PC-9 (cell line): ENCODE data around the gene IMP3. TPM values are rescaled to one million over a fixed set of nuclear protein-coding genes. Genes with fewer than 3 reads are reported as not detected.
A peak's percentile ranks its signal among the peaks of the same experiment; 100 is the strongest.

ENCODE experiments used
- BruUV-seq: library from RNA; stranded (reverse); fragments of 400-500 nt; replicated peaks from 2 replicates; lab custom pipeline; 2021; lab: Mats Ljungman, UMichigan
- CTCF ChIA-PET: fragments of 300-600 bp; sonication (Branson Sonifier 250); formaldehyde crosslinking; loops from one replicate; lab custom pipeline; 2022; ENCODE audit warnings: antibody characterized with exemption; lab: Charles Lee
- POLR2A ChIA-PET: fragments of 300-600 bp; sonication (Branson Sonifier 250); formaldehyde crosslinking; loops from one replicate; lab custom pipeline; 2022; ENCODE audit warnings: antibody characterized with exemption; ENCODE audit not compliant: unreplicated experiment; lab: Charles Lee
- DNase-seq, 2 experiments: peaks; one replicate each; pipeline versions ENCODE4 v3.0.0 to v3.0.0-alpha.2; 2015 to 2022; ENCODE audit warnings: mixed read lengths in 1 of 2
- H2AFZ ChIP-seq: fragments of 200-600 bp; sonication (generic); 2 replicates; pipeline ENCODE4 v1.8.1; 2017; ENCODE audit warnings: antibody characterized with exemption
- H3F3A ChIP-seq: fragments of 200-600 bp; sonication (generic); 2 replicates; pipeline ENCODE4 v1.8.1; 2017; ENCODE audit warnings: antibody characterized with exemption, mild to moderate bottlenecking, low read depth; ENCODE audit not compliant: insufficient read depth
- H3K27ac ChIP-seq: fragments of 200-600 bp; sonication (generic); 2 replicates; pipeline ENCODE4 v1.6.1; 2016; ENCODE audit warnings: mixed run types
- H3K27me3 ChIP-seq: fragments of 200-600 bp; sonication (generic); 2 replicates; pipeline ENCODE4 v1.6.1; 2016; ENCODE audit warnings: low read depth, mixed run types; ENCODE audit not compliant: insufficient read depth
- H3K36me3 ChIP-seq: fragments of 200-600 bp; sonication (generic); 2 replicates; pipeline ENCODE4 v1.6.1; 2016; ENCODE audit warnings: low read depth, mixed run types
- H3K4me1 ChIP-seq: fragments of 200-600 bp; sonication (generic); replicated peaks from 2 replicates; pipeline ENCODE4 v1.6.1; 2016; ENCODE audit warnings: mixed run types; ENCODE audit not compliant: insufficient read depth
- H3K4me2 ChIP-seq: fragments of 200-600 bp; sonication (generic); 2 replicates; pipeline ENCODE4 v1.6.1; 2017; ENCODE audit warnings: mixed run types
- H3K4me3 ChIP-seq: fragments of 200-600 bp; sonication (generic); 2 replicates; pipeline ENCODE4 v1.6.1; 2016; ENCODE audit warnings: mixed run types
- H3K79me2 ChIP-seq: fragments of 200-600 bp; sonication (generic); 2 replicates; pipeline ENCODE4 v1.6.1; 2017; ENCODE audit warnings: low read depth, mixed run types
- H3K9me2 ChIP-seq: fragments of 200-600 bp; sonication (generic); 2 replicates; pipeline ENCODE4 v1.8.1; 2017; ENCODE audit warnings: mild to moderate bottlenecking; ENCODE audit not compliant: insufficient read depth
- H3K9me3 ChIP-seq: fragments of 200-600 bp; sonication (generic); 2 replicates; pipeline ENCODE4 v1.8.1; 2016; ENCODE audit warnings: low read depth; ENCODE audit not compliant: insufficient read depth
- H4K20me1 ChIP-seq: fragments of 200-600 bp; sonication (generic); 2 replicates; pipeline ENCODE4 v1.8.1; 2017; ENCODE audit not compliant: insufficient read depth
- CTCF ChIP-seq: fragments of 200-600 bp; sonication (generic); conservative IDR thresholded peaks from 2 replicates; pipeline ENCODE4 v1.6.1; 2017; ENCODE audit warnings: mixed run types, antibody characterized with exemption, mild to moderate bottlenecking, moderate library complexity
- EZH2 ChIP-seq: fragments of 200-600 bp; sonication (generic); IDR thresholded peaks from 2 replicates; pipeline ENCODE4 v1.8.0; 2017; ENCODE audit warnings: antibody characterized with exemption, low read depth
- intact Hi-C: fragments of 100-400 bp; cut with micrococcal nuclease; formaldehyde crosslinking; loops from one replicate; pipeline ENCODE4 v1.10.0; 2022; ENCODE audit not compliant: unreplicated experiment
- total RNA-seq: library from RNA; stranded (reverse); gene quantifications from 2 replicates; pipeline ENCODE4 v1.2.3, GENCODE V29; 2021

IMP3 gene
- total RNA-seq, 1 experiment from 2014 or later, result 53.0 TPM

GRCh38 chr15:75598361-75598760, 41.7 kb downstream of the IMP3 start:
- H3K9me2 ChIP-seq, result no peaks in the 10 kb centered on the region
- peaks cover 6% of the 10 kb centered on the region for H3K36me3 ChIP-seq
- intact Hi-C loops, result no loop called here
- DNase-seq, result no peak
- H3K4me1 ChIP-seq, result no peaks in the 10 kb centered on the region
- no peak overlapping the region for H2AFZ ChIP-seq
- no peak overlapping the region for H3K4me3 ChIP-seq
- POLR2A ChIA-PET, result no interaction called here
- H3K27ac ChIP-seq, result no peak overlapping the region
- no peak overlapping the region for H3K4me2 ChIP-seq
- H3F3A ChIP-seq, result no peaks in the 10 kb centered on the region
- H3K9me3 ChIP-seq, result no peaks in the 10 kb centered on the region
- H3K79me2 ChIP-seq, result no peaks in the 10 kb centered on the region
- H4K20me1 ChIP-seq, result peaks cover 3% of the 10 kb centered on the region; the same call in 1 of the 2 replicates
- H3K27me3 ChIP-seq, result no peaks in the 10 kb centered on the region
- BruUV-seq, result no TSS peak
- CTCF ChIA-PET, result interaction anchor here (1.1 kb wide), 1 partner anchor 88 kb away, joined by 3 read pairs; no protein-coding TSS in a partner anchor
- TF ChIP-seq CTCF, result no peak
- no peak for TF ChIP-seq EZH2

GRCh38 chr15:75597667-75598341, 42.2 kb downstream of the IMP3 start:
- ChIA-PET CTCF (interaction anchor here (1.1 kb wide), 1 partner anchor 89 kb away, joined by 3 read pairs; no protein-coding TSS in a partner anchor), POLR2A (no interaction called here)
- no peak for DNase-seq
- Histone ChIP-seq H3K36me3 (peaks cover 6% of the 10 kb centered on the region), H3K27me3 (no peaks in the 10 kb centered on the region), H3K27ac (no peak overlapping the region), H3K4me3 (no peak overlapping the region), H3F3A (no peaks in the 10 kb centered on the region), H2AFZ (no peak overlapping the region), H3K4me1 (no peaks in the 10 kb centered on the region), H3K4me2 (no peak overlapping the region), H4K20me1 (peaks cover 3% of the 10 kb centered on the region; the same call in 1 of the 2 replicates), H3K9me2 (no peaks in the 10 kb centered on the region), H3K79me2 (no peaks in the 10 kb centered on the region), H3K9me3 (no peaks in the 10 kb centered on the region)
- intact Hi-C loops, result no loop called here
- TF ChIP-seq CTCF (peak; percentile 53; the same call in 1 of the 2 replicates), EZH2 (no peak)
- BruUV-seq, result no TSS peak

GRCh38 chr15:75596703-75597345, 43.2 kb downstream of the IMP3 start:
- no TSS peak for BruUV-seq
- Histone ChIP-seq H3K79me2 (no peaks in the 10 kb centered on the region), H3K4me3 (no peak overlapping the region), H2AFZ (no peak overlapping the region), H3K27ac (no peak overlapping the region), H3K9me2 (no peaks in the 10 kb centered on the region), H3K36me3 (peaks cover 6% of the 10 kb centered on the region), H3K27me3 (no peaks in the 10 kb centered on the region), H3F3A (no peaks in the 10 kb centered on the region), H3K4me2 (no peak overlapping the region), H3K4me1 (no peaks in the 10 kb centered on the region), H4K20me1 (peaks cover 3% of the 10 kb centered on the region; the same call in 1 of the 2 replicates), H3K9me3 (no peaks in the 10 kb centered on the region)
- DNase-seq, result no peak
- ChIA-PET CTCF (no interaction called here), POLR2A (no interaction called here)
- intact Hi-C loops, result no loop called here
- TF ChIP-seq EZH2, result no peak
- no peak for TF ChIP-seq CTCF
